ENCODE data around the gene LYAR. TPM values are rescaled to one million over a fixed set of nuclear protein-coding genes. Genes with fewer than 3 reads are reported as not detected.

LYAR gene
- polyA plus RNA-seq, 1 donor (not counting 4 experiments of a cell fraction or from before 2014, with no cell fraction given): 19.8 TPM

DNA sequence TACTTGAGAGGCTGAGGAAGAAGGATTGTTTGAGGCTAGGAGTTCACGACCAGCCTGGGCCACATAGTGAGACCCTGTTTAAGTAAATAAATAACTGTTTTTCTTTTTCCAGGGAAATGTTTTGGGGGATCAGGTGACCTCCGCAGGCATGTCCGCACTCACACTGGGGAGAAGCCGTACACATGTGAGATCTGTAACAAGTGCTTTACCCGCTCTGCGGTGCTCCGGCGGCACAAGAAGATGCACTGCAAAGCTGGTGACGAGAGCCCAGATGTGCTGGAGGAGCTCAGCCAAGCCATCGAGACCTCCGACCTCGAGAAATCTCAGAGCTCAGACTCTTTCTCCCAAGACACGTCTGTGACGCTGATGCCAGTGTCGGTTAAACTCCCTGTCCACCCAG, 30.6 kb upstream of the LYAR start:
- dilution Hi-C loops (cut with MboI; ENCODE audit: extremely low pct_ligation_motif_present, low sequenced_read_pairs): no loop called here
- FAIRE-seq (no peak), DNase-seq (ENCODE audit: low read depth, low spot score) (no peak)
- no peak overlapping the region for H3K27ac ChIP-seq (ENCODE audit: control insufficient read depth, insufficient read depth, low read length)
- no peaks in the 10 kb centered on the region for H3K9me1 ChIP-seq (ENCODE audit: control insufficient read depth, extremely low read depth, insufficient read depth, low read length)
- H3K79me2 ChIP-seq (ENCODE audit: control insufficient read depth, insufficient read depth, low read length): no peaks in the 10 kb centered on the region
- no peaks in the 10 kb centered on the region for H3K9me3 ChIP-seq (ENCODE audit: control insufficient read depth, low read depth, low read length)
- H2AFZ ChIP-seq (ENCODE audit: control insufficient read depth, low read length): no peak overlapping the region
- H3K9ac ChIP-seq (ENCODE audit: control insufficient read depth, extremely low read depth, insufficient read depth, low read length): no peak overlapping the region
- no peak overlapping the region for H3K4me3 ChIP-seq (ENCODE audit: control insufficient read depth in 2 of 3, extremely low read depth in 1 of 3, insufficient read depth in 2 of 3, low read depth in 1 of 3, low read length in 3 of 3)
- H4K20me1 ChIP-seq (ENCODE audit: control insufficient read depth, extremely low read depth, insufficient read depth, low read length): no peaks in the 10 kb centered on the region
- H3K27me3 ChIP-seq (ENCODE audit: control insufficient read depth, extremely low read depth, insufficient read depth, low read length): no peaks in the 10 kb centered on the region
- H3K4me2 ChIP-seq (ENCODE audit: control insufficient read depth, extremely low read depth, insufficient read depth, low read depth, low read length): no peak overlapping the region
- TF ChIP-seq EZH2 (IDR thresholded peaks at IDR 0.05; ENCODE audit: low read length): no peak
- TF ChIP-seq, protein P1, sequence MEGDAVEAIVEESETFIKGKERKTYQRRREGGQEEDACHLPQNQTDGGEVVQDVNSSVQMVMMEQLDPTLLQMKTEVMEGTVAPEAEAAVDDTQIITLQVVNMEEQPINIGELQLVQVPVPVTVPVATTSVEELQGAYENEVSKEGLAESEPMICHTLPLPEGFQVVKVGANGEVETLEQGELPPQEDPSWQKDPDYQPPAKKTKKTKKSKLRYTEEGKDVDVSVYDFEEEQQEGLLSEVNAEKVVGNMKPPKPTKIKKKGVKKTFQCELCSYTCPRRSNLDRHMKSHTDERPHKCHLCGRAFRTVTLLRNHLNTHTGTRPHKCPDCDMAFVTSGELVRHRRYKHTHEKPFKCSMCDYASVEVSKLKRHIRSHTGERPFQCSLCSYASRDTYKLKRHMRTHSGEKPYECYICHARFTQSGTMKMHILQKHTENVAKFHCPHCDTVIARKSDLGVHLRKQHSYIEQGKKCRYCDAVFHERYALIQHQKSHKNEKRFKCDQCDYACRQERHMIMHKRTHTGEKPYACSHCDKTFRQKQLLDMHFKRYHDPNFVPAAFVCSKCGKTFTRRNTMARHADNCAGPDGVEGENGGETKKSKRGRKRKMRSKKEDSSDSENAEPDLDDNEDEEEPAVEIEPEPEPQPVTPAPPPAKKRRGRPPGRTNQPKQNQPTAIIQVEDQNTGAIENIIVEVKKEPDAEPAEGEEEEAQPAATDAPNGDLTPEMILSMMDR (optimal IDR thresholded peaks at IDR 0.05 in 1 of 3, IDR thresholded peaks at IDR 0.05 in 1 of 3, conservative IDR thresholded peaks at IDR 0.05 in 1 of 3; ENCODE audit: extremely low read depth in 1 of 3, insufficient read depth in 2 of 3, low read length in 3 of 3): no peak
- H3K4me1 ChIP-seq (ENCODE audit: control insufficient read depth, extremely low read depth, insufficient read depth, low read length): no peaks in the 10 kb centered on the region
- H3K36me3 ChIP-seq (ENCODE audit: control insufficient read depth in 2 of 2, extremely low read depth in 1 of 2, insufficient read depth in 2 of 2, low read length in 2 of 2): peaks cover 8% of the 10 kb centered on the region in 2 experiments

DNA sequence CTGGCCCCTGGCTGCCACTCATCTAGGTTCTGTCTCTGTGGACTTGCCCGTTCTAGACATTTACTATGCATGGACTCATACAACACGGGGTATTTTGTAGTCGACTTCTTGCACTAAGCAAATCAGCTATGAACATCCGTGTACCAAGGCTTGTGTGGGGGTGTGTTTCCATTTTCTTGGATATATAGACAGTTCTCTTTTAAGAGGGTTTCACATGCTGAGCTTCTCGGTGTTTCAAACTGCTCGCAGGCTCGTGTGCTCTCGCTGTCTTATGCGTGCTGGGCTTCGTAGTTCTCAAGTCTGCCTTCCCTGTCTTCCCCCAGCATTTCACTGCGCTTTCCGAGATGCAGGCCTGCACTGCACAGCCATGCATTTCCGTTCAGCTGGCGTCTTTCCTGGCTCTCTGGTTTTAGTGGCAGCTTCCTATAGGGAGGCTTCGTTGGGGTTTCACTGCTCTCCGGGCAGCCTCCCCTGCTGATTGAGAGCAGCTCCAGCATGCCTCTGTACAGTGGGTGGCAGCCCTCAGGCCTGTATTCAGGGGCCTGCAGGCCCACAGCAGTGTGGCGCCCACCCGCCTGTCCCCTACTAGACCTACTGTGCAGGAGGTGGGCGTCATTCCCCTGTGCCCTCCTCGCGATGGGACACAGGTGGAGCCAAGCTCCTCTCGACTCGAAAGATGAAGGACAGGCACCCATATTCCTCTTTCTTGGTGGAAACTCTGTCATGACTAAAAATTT, 27.7 kb upstream of the LYAR start:
- FAIRE-seq: no peak
- no peaks in the 10 kb centered on the region for H3K27me3 ChIP-seq (ENCODE audit: control insufficient read depth, extremely low read depth, insufficient read depth, low read length)
- H3K9me1 ChIP-seq (ENCODE audit: control insufficient read depth, extremely low read depth, insufficient read depth, low read length): no peaks in the 10 kb centered on the region
- peaks cover 12 to 16% of the 10 kb centered on the region in 2 experiments for H3K36me3 ChIP-seq (ENCODE audit: control insufficient read depth in 2 of 2, extremely low read depth in 1 of 2, insufficient read depth in 2 of 2, low read length in 2 of 2)
- no peaks in the 10 kb centered on the region for H3K4me1 ChIP-seq (ENCODE audit: control insufficient read depth, extremely low read depth, insufficient read depth, low read length)
- no peak for TF ChIP-seq EZH2 (IDR thresholded peaks at IDR 0.05; ENCODE audit: low read length)
- TF ChIP-seq, protein P1 (optimal IDR thresholded peaks at IDR 0.05 in 1 of 3, IDR thresholded peaks at IDR 0.05 in 1 of 3, conservative IDR thresholded peaks at IDR 0.05 in 1 of 3; ENCODE audit: extremely low read depth in 1 of 3, insufficient read depth in 2 of 3, low read length in 3 of 3): no peak
- H3K9me3 ChIP-seq (ENCODE audit: control insufficient read depth, low read depth, low read length): no peaks in the 10 kb centered on the region
- H3K27ac ChIP-seq (ENCODE audit: control insufficient read depth, insufficient read depth, low read length): no peak overlapping the region
- no peak overlapping the region for H3K4me2 ChIP-seq (ENCODE audit: control insufficient read depth, extremely low read depth, insufficient read depth, low read depth, low read length)
- no peak overlapping the region for H3K4me3 ChIP-seq (ENCODE audit: control insufficient read depth in 2 of 3, extremely low read depth in 1 of 3, insufficient read depth in 2 of 3, low read depth in 1 of 3, low read length in 3 of 3)
- H4K20me1 ChIP-seq (ENCODE audit: control insufficient read depth, extremely low read depth, insufficient read depth, low read length): no peaks in the 10 kb centered on the region
- dilution Hi-C loops (cut with MboI; ENCODE audit: extremely low pct_ligation_motif_present, low sequenced_read_pairs): no loop called here
- no peak overlapping the region for H3K9ac ChIP-seq (ENCODE audit: control insufficient read depth, extremely low read depth, insufficient read depth, low read length)
- no peak overlapping the region for H2AFZ ChIP-seq (ENCODE audit: control insufficient read depth, low read length)
- no peak for DNase-seq (ENCODE audit: low read depth, low spot score)
- H3K79me2 ChIP-seq (ENCODE audit: control insufficient read depth, insufficient read depth, low read length): no peaks in the 10 kb centered on the region

All from keratinocyte (primary cell).